HG02678 (cell line): Measurements from ENCODE around the gene PIK3CB.
"Not testable (repeated sequence)": the region's sequence is repeated elsewhere in the genome, so short reads cannot be mapped to it uniquely, and the experiment has no call there.

Experiments
- ATAC-seq: cut with Tn5 transposase; IDR thresholded peaks from one replicate; pipeline ENCODE4 v1.9.1; 2021; ENCODE audit warnings: mild to moderate bottlenecking, moderate library complexity; ENCODE audit not compliant: unreplicated experiment

PIK3CB gene

GRCh38 chr3:138848696-138849095, 14.0 kb upstream of the PIK3CB start:
- no peak for ATAC-seq

DNA sequence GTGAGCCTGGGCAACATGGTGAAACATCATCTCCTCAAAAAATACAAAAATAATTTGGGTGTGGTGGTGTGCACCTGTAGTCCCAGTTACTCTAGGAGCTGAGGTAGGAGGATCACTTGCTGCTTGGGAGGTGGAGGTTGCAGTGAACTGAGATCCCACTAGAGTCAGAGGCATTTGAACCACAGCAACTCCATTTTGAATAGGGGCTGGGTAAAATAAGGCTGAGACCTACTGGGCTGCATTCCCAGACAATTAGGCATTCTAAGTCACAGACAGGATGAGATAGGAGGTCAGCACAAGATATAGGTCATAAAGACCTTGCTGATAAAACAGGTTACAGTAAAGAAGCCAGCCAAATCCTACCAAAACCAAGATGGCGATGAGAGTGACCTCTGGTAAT, 12.1 kb upstream of the PIK3CB start:
- not testable (repeated sequence) for ATAC-seq

DNA sequence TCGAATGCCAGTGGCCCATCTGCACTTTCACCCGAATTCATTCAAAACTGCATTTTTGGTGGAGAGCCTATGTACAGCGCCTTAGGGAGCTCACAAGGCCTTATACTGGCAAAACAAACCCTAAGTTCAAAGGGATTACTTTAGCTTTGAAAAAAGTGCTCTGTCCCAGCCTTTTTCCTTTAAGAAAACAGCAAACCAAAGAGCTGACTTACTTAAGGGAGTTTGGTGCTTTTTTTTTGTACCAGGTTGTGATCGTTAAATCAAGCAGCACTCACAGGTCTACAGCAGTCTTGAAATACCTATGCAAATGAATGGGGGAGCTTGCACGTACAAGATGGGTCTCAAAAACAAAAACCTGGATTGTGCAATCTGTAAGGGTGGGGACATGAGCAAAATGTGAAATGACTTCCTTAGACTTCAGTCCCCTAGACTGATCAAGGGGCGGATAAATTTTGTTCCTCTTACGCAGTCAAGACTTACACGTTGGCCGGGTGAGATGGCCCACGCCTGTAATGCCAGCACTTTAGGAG, 11.6 kb upstream of the PIK3CB start:
- ATAC-seq = no peak

- no peak for ATAC-seq
Measured at GRCh38 chr3:138845771-138846173, 11.0 kb upstream of the PIK3CB start.

GRCh38 chr3:138845181-138845601, 10.5 kb upstream of the PIK3CB start:
- no peak for ATAC-seq

DNA sequence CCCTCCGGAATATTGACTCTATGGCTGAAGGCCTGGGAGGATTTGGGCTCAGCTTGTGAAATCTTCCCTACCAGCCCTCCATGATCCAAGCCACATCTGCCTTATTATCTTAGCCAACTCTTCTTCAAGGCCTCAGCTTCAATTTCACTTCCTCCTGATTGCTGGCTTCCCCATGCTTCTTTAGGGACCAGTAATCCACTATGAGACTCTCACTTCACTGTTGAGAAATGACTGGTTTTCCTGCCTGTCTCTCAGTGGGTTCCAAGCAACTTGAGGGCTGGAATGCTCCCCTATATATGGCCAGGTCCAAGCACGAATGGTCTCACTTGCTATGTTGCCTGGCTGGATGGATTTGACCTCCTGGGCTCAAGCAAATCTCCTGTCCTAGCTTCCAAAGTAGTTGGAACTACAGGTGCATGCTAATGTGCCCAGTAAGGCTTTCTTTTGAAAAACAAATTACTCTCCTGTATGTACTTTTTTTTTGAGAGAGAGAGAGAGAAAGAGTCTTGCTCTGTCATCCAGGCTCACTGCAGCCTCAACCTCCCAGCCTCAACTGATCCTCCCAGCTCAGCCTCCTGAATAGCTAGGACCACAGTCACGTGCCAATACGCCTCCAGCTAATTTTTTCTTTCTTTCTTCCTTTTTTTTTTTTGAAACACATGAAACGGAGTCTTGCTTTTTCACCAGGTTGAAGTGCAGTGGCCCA, 7.9 kb upstream of the PIK3CB start:
- ATAC-seq = peak; percentile 59

DNA sequence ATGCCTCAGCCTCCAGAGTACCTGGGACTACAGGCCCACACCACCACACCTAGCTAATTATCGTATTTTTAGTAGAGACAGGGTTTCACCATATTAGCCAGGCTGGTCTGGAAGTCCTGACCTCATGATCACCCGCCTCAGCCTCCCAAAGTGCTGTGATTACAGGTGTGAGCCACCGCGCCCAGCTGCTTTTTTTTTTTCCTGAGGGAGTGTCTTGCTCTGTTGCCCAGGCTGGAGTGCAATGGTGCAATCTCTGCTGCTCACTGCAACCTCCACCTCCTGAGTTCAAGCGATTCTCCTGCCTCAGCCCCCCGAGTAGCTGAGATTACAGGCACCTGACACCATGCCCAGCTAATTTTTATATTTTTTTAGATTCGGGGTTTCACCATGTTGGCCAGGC, 3.7 kb upstream of the PIK3CB start:
- not testable (repeated sequence) for ATAC-seq

DNA sequence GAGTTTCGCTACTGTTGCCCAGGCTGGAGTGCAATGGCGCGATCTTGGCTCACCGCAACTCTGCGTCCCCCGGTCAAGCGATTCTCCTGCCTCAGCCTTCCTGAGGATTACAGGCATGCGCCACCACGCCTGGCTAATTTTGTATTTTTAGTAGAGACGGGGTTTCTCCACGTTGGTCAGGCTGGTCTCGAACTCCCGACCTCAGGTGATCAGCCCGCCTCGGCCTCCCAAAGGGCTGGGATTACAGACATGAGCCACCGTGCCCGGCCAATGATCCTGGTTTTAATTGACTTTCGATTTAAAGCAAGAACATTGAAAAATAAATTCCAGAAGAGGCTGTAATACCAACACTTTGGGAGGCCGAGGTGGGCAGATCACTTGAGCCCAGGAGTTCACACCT, 1.1 kb upstream of the PIK3CB start:
- not testable (repeated sequence) for ATAC-seq

DNA sequence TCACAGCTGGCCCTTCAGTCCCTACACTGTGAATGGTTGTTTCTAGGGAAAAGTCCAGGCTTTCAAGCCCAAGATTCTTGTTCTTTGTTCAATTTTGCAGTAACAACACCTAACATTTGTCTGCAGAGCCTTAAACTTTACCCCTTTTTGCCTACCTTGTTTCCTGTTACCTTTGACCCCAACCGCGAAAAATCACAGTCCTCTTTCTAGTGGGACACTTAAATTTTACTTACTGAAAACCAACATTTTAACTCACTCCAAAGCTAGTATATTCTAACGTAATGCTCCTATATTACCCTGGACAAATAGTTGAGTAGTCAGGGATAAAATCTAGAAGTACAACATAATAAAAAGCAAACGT, 649 bp upstream of the PIK3CB start:
- ATAC-seq = peak; percentile 2

- peak; percentile 52 for ATAC-seq
Measured at GRCh38 chr3:138833899-138834595, 681 bp downstream of the PIK3CB start.

DNA sequence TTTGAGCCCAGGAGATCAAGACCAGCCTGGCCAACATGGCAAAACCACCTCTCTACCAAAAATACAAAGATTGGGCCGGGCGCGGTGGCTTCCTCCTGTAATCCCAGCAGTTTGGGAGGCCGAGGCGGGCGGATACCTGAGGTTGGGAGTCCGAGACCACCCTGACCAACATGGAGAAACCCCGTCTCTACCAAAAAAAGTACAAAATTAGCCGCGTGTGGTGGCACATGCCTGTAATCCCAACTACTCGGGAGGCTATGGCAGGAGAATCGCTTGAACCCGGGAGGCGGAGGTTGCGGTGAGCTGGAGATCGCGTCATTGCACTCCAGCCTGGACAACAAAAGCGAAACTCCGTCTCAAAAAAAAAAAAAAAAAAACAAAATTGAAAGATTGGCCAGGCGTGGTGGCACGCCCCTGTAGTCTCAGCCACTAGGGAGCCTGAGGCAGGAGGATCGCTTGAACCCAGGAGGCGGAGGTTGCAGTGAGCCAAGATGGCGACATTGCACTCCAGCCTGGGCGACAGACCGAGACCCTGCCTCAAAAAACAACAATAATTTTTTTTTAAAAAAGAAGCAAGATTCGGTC, 2.2 kb downstream of the PIK3CB start:
- not testable (repeated sequence) for ATAC-seq

DNA sequence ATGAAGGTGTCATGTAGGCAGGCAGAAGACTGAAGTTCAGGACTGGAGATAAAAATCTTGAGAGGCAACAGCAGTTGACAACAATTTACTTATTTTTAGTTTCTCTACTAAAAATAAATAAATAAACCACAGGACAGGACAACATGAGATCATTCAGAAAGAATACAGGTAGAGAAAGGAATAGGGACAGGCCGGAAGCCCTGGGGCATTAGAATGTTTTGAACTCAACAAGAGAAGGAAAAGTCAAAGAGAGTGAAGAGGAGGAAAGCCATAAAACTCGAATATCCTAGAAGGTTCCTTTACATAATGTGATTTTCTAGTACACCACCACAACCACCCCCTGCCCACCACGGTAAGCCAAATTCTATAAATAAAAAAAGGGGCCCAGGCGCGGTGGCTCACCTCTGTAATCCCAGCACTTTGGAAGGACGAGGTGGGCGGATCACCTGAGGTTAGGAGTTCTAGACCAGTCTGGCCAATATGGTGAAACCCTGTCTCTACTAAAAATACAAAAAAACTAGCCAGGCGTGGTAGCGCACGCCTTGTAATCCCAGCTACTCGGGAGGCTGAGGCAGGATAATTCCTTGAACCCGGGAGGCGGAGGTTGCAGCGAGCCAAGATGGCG, 4.7 kb downstream of the PIK3CB start:
- no peak for ATAC-seq

DNA sequence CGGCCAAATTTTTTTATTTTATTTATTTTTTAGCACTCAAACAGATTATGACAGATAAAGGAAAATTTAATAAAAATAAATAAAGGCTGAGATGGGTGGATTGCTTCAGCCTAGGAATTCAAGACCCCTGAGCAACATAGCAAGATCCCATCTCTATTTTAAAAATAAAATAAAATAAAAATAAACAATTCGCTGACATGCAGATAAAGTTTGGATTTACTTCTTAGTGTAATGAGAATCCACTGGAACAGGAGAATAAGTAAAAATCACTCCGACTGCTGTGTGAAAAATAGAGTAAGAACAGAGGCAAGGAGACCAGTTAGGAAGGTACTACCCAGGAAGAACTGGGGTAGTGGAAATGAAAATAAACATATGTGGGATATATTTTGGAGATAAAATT, 5.6 kb downstream of the PIK3CB start:
- ATAC-seq = no peak

DNA sequence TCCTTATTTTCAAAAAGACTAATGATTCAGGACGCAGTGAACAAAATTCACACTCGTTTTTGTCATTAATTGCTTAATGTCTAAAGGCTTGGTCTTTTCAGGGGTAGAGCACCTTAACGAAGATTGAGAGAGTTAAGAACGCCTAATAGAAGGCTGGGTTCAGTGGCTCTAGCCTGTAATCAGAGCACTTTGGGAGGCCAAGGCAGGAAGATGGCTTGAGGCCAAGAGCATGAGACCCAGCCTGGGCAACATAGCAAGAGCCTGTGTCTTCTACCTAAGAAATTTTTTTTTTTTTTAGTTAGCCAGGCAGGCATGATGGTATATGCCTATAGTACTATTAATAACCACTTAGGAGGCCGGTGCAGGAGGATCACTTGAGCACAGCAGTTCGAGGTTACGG, 7.5 kb downstream of the PIK3CB start:
- no peak for ATAC-seq

GRCh38 chr3:138825336-138825735, 9.4 kb downstream of the PIK3CB start:
- ATAC-seq = no peak

- ATAC-seq = no peak
Measured at GRCh38 chr3:138824114-138824506, 10.6 kb downstream of the PIK3CB start.

GRCh38 chr3:138820379-138820778, 14.3 kb downstream of the PIK3CB start:
- ATAC-seq = not testable (repeated sequence)

GRCh38 chr3:138818185-138818860, 16.4 kb downstream of the PIK3CB start:
- ATAC-seq = no peak

- ATAC-seq = no peak
Measured at GRCh38 chr3:138817695-138818094, 17.0 kb downstream of the PIK3CB start.

- no peak for ATAC-seq
Measured at GRCh38 chr3:138812806-138813205, 21.9 kb downstream of the PIK3CB start.
